SK-N-SH treated with all-trans-retinoic acid at 6 μM for 48 hours (cell line): ENCODE measurements around the gene TENT4B.

Source experiments
- CSRNP3 ChIP-seq: fragments of 250-450 bp; sonication (Bioruptor Pico); IDR thresholded peaks from 2 replicates; pipeline ENCODE4 v1.5.1; 2021; ENCODE audit warnings: mild to moderate bottlenecking, moderate library complexity
- ZFP30 ChIP-seq: fragments of 450-650 bp; formaldehyde crosslinking; IDR thresholded peaks from 2 replicates; pipeline ENCODE4 v1.5.0; 2022; ENCODE audit warnings: mild to moderate bottlenecking, moderate library complexity

GRCh38 chr16:50276801-50277555 lies 123.9 kb downstream of the TENT4B start:
- TF ChIP-seq CSRNP3 (CRISPR knock-in tag): no peak
- no peak for TF ChIP-seq ZFP30 (CRISPR knock-in tag)
